ENCODE data around the gene XYLT1.

XYLT1 gene

GRCh38 chr16:17431012-17431411 lies 39.7 kb downstream of the XYLT1 start:
- Histone ChIP-seq H3K36me3 (replicated peaks) (no peaks in the 10 kb centered on the region), H3K4me3 (ENCODE audit: low read depth, low read length) (no peak overlapping the region), H3K27ac (no peak overlapping the region), H3K27me3 (replicated peaks) (no peaks in the 10 kb centered on the region)
- TF ChIP-seq CTCF (IDR thresholded peaks at IDR 0.05; ENCODE audit: low read depth, low read length, missing control alignments), result no peak
- DNase-seq, result no peak
- in situ Hi-C loops (cut with HindIII; ENCODE audit: low pct_ligation_motif_present, low sequenced_read_pairs), result no loop called here

DNA sequence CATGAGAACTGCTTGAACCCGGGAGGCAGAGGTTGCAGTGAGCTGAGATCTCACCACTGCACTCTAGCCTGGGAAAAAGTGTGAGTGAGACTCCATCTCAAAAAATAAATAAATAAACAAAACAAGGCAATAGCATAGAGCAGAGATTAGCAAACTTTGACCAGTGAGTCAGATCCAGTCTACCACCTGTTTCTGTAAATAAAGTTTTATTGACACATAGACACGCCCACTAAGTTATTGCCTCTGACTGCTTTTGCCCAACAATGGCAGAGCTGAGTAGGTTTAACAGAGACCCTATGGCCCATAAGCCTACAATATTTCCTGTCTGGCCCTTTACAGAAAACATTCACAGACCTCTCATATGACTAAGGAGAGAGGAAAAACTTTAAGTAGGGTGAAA lies 44.3 kb downstream of the XYLT1 start:
- Histone ChIP-seq H3K27me3 (replicated peaks) (no peaks in the 10 kb centered on the region), H3K27ac (no peak overlapping the region), H3K36me3 (replicated peaks) (no peaks in the 10 kb centered on the region), H3K4me3 (ENCODE audit: low read depth, low read length) (no peak overlapping the region)
- TF ChIP-seq CTCF (IDR thresholded peaks at IDR 0.05; ENCODE audit: low read depth, low read length, missing control alignments), result no peak
- DNase-seq, result no peak
- in situ Hi-C loops (cut with HindIII; ENCODE audit: low pct_ligation_motif_present, low sequenced_read_pairs), result no loop called here

DNA sequence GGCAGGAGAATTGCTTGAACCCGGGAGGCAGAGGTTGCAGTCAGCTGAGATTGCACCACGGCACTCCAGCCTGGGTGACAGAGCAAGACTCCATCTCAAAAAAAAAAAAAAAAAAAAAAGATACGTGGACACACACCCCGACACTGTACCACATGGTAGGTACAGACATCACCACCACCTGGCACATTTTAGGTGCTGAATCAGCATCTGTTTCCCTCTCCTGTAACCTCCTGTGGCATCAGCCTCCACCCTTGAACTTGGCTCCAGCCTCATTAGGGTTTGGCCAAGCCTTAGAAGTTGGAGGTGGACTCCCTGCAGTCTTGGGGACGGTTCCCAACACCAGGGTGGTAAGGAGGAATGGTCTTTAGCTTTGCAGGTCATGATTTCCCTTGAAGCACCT lies 46.0 kb downstream of the XYLT1 start:
- in situ Hi-C loops (cut with HindIII; ENCODE audit: low pct_ligation_motif_present, low sequenced_read_pairs), result no loop called here
- no peak for TF ChIP-seq CTCF (IDR thresholded peaks at IDR 0.05; ENCODE audit: low read depth, low read length, missing control alignments)
- no peak for DNase-seq
- Histone ChIP-seq H3K27me3 (replicated peaks) (no peaks in the 10 kb centered on the region), H3K27ac (no peak overlapping the region), H3K4me3 (ENCODE audit: low read depth, low read length) (no peak overlapping the region), H3K36me3 (replicated peaks) (no peaks in the 10 kb centered on the region)

DNA sequence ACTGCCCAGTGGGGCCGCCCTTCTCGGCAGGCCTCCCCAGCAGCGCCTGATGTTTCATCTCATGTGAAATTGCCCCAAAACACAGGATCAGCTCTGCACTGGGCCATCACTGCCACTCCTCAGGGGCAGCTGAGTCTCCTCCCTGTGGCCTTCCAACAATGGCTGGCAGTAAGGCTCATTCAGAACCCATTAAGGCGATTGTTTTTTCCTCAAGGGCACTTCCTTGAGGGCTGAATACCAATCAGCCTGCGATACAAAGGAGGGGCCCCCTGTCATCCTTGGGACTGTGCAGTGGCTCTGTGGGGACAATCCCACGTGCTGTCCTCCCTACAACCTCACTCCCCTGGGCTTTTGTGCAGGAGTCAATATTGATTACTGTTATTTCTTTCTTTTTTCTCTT lies 47.5 kb downstream of the XYLT1 start:
- in situ Hi-C loops (cut with HindIII; ENCODE audit: low pct_ligation_motif_present, low sequenced_read_pairs), result no loop called here
- no peaks in the 10 kb centered on the region for H3K27me3 ChIP-seq (replicated peaks)
- H3K27ac ChIP-seq, result no peak overlapping the region
- DNase-seq, result no peak
- no peaks in the 10 kb centered on the region for H3K36me3 ChIP-seq (replicated peaks)
- TF ChIP-seq CTCF (IDR thresholded peaks at IDR 0.05; ENCODE audit: low read depth, low read length, missing control alignments), result no peak
- no peak overlapping the region for H3K4me3 ChIP-seq (ENCODE audit: low read depth, low read length)

GRCh38 chr16:17420816-17421215 lies 49.9 kb downstream of the XYLT1 start:
- Histone ChIP-seq H3K27me3 (replicated peaks) (no peaks in the 10 kb centered on the region), H3K27ac (no peak overlapping the region), H3K4me3 (ENCODE audit: low read depth, low read length) (no peak overlapping the region), H3K36me3 (replicated peaks) (no peaks in the 10 kb centered on the region)
- in situ Hi-C loops (cut with HindIII; ENCODE audit: low pct_ligation_motif_present, low sequenced_read_pairs), result no loop called here
- no peak for DNase-seq
- no peak for TF ChIP-seq CTCF (IDR thresholded peaks at IDR 0.05; ENCODE audit: low read depth, low read length, missing control alignments)

GRCh38 chr16:17419266-17419665 lies 51.5 kb downstream of the XYLT1 start:
- DNase-seq, result no peak
- in situ Hi-C loops (cut with HindIII; ENCODE audit: low pct_ligation_motif_present, low sequenced_read_pairs), result no loop called here
- no peak for TF ChIP-seq CTCF (IDR thresholded peaks at IDR 0.05; ENCODE audit: low read depth, low read length, missing control alignments)
- Histone ChIP-seq H3K36me3 (replicated peaks) (no peaks in the 10 kb centered on the region), H3K27ac (no peak overlapping the region), H3K27me3 (replicated peaks) (no peaks in the 10 kb centered on the region), H3K4me3 (ENCODE audit: low read depth, low read length) (no peak overlapping the region)

All from brain microvascular endothelial cell (primary cell).